Endodermal cell (in vitro differentiated cells): Measurements from ENCODE around the gene SLC12A2. TPM values are rescaled to one million over a fixed set of nuclear protein-coding genes. Genes with fewer than 3 reads are reported as not detected.

ENCODE experiments used
- DNase-seq: peaks from one replicate; pipeline ENCODE4 v3.0.0-alpha.2; 2017
- H3K27ac ChIP-seq: 2 replicates; pipeline ENCODE4 v1.5.1; 2013; ENCODE audit warnings: mild to moderate bottlenecking, low read depth, low read length, moderate library complexity
- H3K27me3 ChIP-seq: 2 replicates; pipeline ENCODE4 v1.6.1; 2013; ENCODE audit warnings: mild to moderate bottlenecking, low read length, moderate library complexity; ENCODE audit not compliant: insufficient read depth, control insufficient read depth, poor library complexity, severe bottlenecking
- H3K36me3 ChIP-seq: 2 replicates; pipeline ENCODE4 v1.7.0; 2013; ENCODE audit warnings: mild to moderate bottlenecking, low read length, moderate library complexity; ENCODE audit not compliant: control insufficient read depth, insufficient read depth
- H3K4me1 ChIP-seq: one replicate; pipeline ENCODE4 v1.7.0; 2013; ENCODE audit warnings: low read length; ENCODE audit not compliant: control insufficient read depth, insufficient read depth
- H3K4me3 ChIP-seq: 2 replicates; pipeline ENCODE4 v1.5.1; 2013; ENCODE audit warnings: mild to moderate bottlenecking, low read length, moderate library complexity
- H3K9ac ChIP-seq: 2 replicates; pipeline ENCODE4 v1.6.1; 2013; ENCODE audit warnings: mild to moderate bottlenecking, low read length, moderate library complexity; ENCODE audit not compliant: poor library complexity, severe bottlenecking; ENCODE audit errors: extremely low read depth
- H3K9me3 ChIP-seq: 2 replicates; pipeline ENCODE4 v1.6.1; 2013; ENCODE audit warnings: mild to moderate bottlenecking, low read length, moderate library complexity; ENCODE audit not compliant: control insufficient read depth
- H3K27ac Mint-ChIP-seq: 2 replicates; pipeline ENCODE4 v1.8.0; 2020; ENCODE audit warnings: mixed read lengths
- H3K27me3 Mint-ChIP-seq: 2 replicates; pipeline ENCODE4 v1.8.0; 2021; ENCODE audit warnings: mild to moderate bottlenecking, mixed read lengths; ENCODE audit not compliant: insufficient read depth
- H3K36me3 Mint-ChIP-seq: 2 replicates; pipeline ENCODE4 v1.8.0; 2020; ENCODE audit warnings: low read depth, mixed read lengths
- H3K4me1 Mint-ChIP-seq: 2 replicates; pipeline ENCODE4 v1.8.0; 2020; ENCODE audit warnings: mixed read lengths
- H3K4me3 Mint-ChIP-seq: 2 replicates; pipeline ENCODE4 v1.8.0; 2020; ENCODE audit warnings: mild to moderate bottlenecking, moderate library complexity, mixed read lengths
- H3K9me3 Mint-ChIP-seq: 2 replicates; pipeline ENCODE4 v1.8.0; 2020; ENCODE audit warnings: mild to moderate bottlenecking, mixed read lengths
- WGBS, 2 experiments: methylation state at CpG; one replicate each; pipeline versions ENCODE4 v1.1.5 to v1.1.7; 2013; ENCODE audit warnings: missing lambda C conversion rate in 2 of 2, mixed read lengths in 1 of 2; ENCODE audit not compliant: insufficient coverage in 1 of 2, insufficient read length in 1 of 2; 5-methylcytosine and 5-hydroxymethylcytosine counted together
- total RNA-seq, 2 donors: library from RNA; stranded (reverse); fragmentation: NEBNext Ultra II Directional in 1 of 2; extraction: Animal tissue kit (Norgen Biotek cat#: 25700) in 1 of 2; gene quantifications; 2 replicates in 1 of 2; 3 replicates in 1 of 2; pipeline ENCODE4 v1.2.1, GENCODE V29; 2021
- TF ChIP-seq, protein P1 (sequence below): fragments of 200-600 bp; sonication (generic); conservative IDR thresholded peaks from 2 replicates; pipeline ENCODE4 v1.5.0; 2021; ENCODE audit warnings: antibody characterized with exemption, mild to moderate bottlenecking

Gene SLC12A2
- total RNA-seq, 2 donors from 2014 or later = 16.7 to 25.1 TPM

DNA sequence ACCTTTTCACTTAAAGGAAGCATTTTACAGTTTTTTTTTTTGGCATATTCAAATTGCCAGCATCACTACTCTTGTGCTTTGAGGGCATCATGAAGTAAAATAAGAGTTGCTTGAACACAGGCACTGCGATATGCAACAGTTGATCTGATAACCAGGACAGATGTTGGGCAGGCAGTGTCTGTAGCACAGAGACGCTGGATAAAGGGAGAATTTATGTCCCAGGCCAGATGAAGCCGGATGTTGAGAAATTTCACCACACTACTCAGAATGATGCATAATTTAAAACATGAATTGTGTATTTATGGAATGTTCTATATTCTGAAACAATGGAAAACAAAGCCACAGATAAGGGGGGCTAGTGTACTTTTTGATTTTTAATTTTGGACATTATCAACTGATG is 71.4 kb downstream of the SLC12A2 start:
- Mint-ChIP-seq H3K27me3 (peaks cover 9% of the 10 kb centered on the region), H3K27ac (no peak overlapping the region), H3K4me3 (no peak overlapping the region), H3K9me3 (peaks cover 7% of the 10 kb centered on the region), H3K36me3 (peaks cover 30% of the 10 kb centered on the region), H3K4me1 (peaks cover 5% of the 10 kb centered on the region)
- Histone ChIP-seq H3K4me3 (no peak overlapping the region), H3K9ac (no peak overlapping the region), H3K27ac (no peak overlapping the region), H3K36me3 (peaks cover 12% of the 10 kb centered on the region), H3K9me3 (peaks cover 7% of the 10 kb centered on the region), H3K27me3 (peaks cover 33% of the 10 kb centered on the region), H3K4me1 (no peaks in the 10 kb centered on the region)
- TF ChIP-seq, protein P1, sequence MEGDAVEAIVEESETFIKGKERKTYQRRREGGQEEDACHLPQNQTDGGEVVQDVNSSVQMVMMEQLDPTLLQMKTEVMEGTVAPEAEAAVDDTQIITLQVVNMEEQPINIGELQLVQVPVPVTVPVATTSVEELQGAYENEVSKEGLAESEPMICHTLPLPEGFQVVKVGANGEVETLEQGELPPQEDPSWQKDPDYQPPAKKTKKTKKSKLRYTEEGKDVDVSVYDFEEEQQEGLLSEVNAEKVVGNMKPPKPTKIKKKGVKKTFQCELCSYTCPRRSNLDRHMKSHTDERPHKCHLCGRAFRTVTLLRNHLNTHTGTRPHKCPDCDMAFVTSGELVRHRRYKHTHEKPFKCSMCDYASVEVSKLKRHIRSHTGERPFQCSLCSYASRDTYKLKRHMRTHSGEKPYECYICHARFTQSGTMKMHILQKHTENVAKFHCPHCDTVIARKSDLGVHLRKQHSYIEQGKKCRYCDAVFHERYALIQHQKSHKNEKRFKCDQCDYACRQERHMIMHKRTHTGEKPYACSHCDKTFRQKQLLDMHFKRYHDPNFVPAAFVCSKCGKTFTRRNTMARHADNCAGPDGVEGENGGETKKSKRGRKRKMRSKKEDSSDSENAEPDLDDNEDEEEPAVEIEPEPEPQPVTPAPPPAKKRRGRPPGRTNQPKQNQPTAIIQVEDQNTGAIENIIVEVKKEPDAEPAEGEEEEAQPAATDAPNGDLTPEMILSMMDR = no peak
- DNase-seq = no peak
- 97 to 100% methylated on average over 1 to 3 of the region's 3 CpGs for WGBS, 2 experiments

- H3K4me3 Mint-ChIP-seq = no peak overlapping the region
- TF ChIP-seq, protein P1 = peak; percentile 15
- no peak overlapping the region for H3K9ac ChIP-seq
- no peaks in the 10 kb centered on the region for H3K4me1 ChIP-seq
- DNase-seq = no peak
- H3K36me3 Mint-ChIP-seq = peaks cover 32% of the 10 kb centered on the region
- H3K9me3 ChIP-seq = peaks cover 7% of the 10 kb centered on the region
- H3K27me3 ChIP-seq = peaks cover 29% of the 10 kb centered on the region
- no peak overlapping the region for H3K4me3 ChIP-seq
- H3K27ac Mint-ChIP-seq = no peak overlapping the region
- peaks cover 9% of the 10 kb centered on the region for H3K27me3 Mint-ChIP-seq
- peaks cover 8% of the 10 kb centered on the region for H3K9me3 Mint-ChIP-seq
- no peak overlapping the region for H3K27ac ChIP-seq
- H3K4me1 Mint-ChIP-seq = peaks cover 4% of the 10 kb centered on the region
- peaks cover 12% of the 10 kb centered on the region for H3K36me3 ChIP-seq
Observed at GRCh38 chr5:128155776-128156175, 72.2 kb downstream of the SLC12A2 start.

DNA sequence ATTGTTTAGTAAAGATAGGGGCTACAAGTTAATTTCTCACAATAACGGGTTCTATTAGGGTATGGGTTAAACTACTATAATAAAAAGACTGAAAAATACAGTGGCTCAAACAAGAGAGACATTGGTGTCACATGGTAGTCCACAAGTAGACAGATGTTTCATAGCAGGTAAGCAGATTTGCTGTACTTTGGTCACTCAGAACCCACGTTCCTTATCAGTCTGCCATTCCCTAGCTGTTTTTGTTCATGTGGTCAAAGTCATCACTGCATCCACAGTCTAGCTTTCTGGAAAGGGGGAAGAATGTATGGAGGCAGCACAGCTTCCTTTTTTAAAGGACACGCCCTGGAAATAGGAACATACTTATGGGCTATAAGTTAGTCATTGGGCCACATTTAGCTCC is 73.0 kb downstream of the SLC12A2 start:
- H3K27ac Mint-ChIP-seq = peak overlapping the region; percentile 33
- no peak for DNase-seq
- H3K36me3 Mint-ChIP-seq = peaks cover 32% of the 10 kb centered on the region
- H3K4me3 Mint-ChIP-seq = no peak overlapping the region
- H3K9me3 Mint-ChIP-seq = peaks cover 8% of the 10 kb centered on the region
- Histone ChIP-seq H3K27ac (no peak overlapping the region), H3K27me3 (peaks cover 22% of the 10 kb centered on the region), H3K4me1 (no peaks in the 10 kb centered on the region), H3K9ac (no peak overlapping the region), H3K4me3 (no peak overlapping the region), H3K36me3 (peaks cover 12% of the 10 kb centered on the region), H3K9me3 (peaks cover 7% of the 10 kb centered on the region)
- TF ChIP-seq, protein P1 = no peak
- 94 to 98% methylated on average over 2 to 3 of the region's 3 CpGs for WGBS, 2 experiments
- peaks cover 6% of the 10 kb centered on the region for H3K27me3 Mint-ChIP-seq
- peaks cover 4% of the 10 kb centered on the region for H3K4me1 Mint-ChIP-seq
